ENCODE data around the gene RASGRF1. TPM values are rescaled to one million over a fixed set of nuclear protein-coding genes. Genes with fewer than 3 reads are reported as not detected.

Gene RASGRF1
- total RNA-seq, 1 experiment from 2014 or later, result not detected

- Histone ChIP-seq H3F3A (ENCODE audit: low read length, unreplicated experiment) (no peaks in the 10 kb centered on the region), H3K4me2 (ENCODE audit: low read length) (no peak overlapping the region), H3K4me1 (ENCODE audit: insufficient read depth, low read length) (peaks cover 9% of the 10 kb centered on the region), H3K27me3 (ENCODE audit: low read length) (no peaks in the 10 kb centered on the region), H3K79me2 (ENCODE audit: low read length) (no peaks in the 10 kb centered on the region), H2AFZ (ENCODE audit: low read length) (no peak overlapping the region), H3K9me3 (ENCODE audit: low read length) (no peaks in the 10 kb centered on the region), H3K9me2 (replicated peaks; ENCODE audit: low read length) (no peaks in the 10 kb centered on the region), H3K27ac (ENCODE audit: low read length) (no peak overlapping the region), H3K36me3 (ENCODE audit: low read depth, low read length) (no peaks in the 10 kb centered on the region), H3K9ac (ENCODE audit: low read length) (no peak overlapping the region), H4K20me1 (ENCODE audit: low read length) (no peaks in the 10 kb centered on the region), H3K4me3 (ENCODE audit: low read length) (no peak overlapping the region)
- no peak for TF ChIP-seq EZH2 (IDR thresholded peaks at IDR 0.05; ENCODE audit: low read length, unreplicated experiment)
- no peak for TF ChIP-seq EZH2phosphoT487 (IDR thresholded peaks at IDR 0.05; ENCODE audit: borderline replicate concordance, low read length)
- no peak for TF ChIP-seq CTCF (conservative IDR thresholded peaks at IDR 0.05; ENCODE audit: low read depth, low read length)
- BruUV-seq (replicated peaks), result no TSS peak
- DNase-seq (no peak), ATAC-seq (no peak)
- intact Hi-C loops (cut with micrococcal nuclease), result no loop called here
- POLR2A ChIA-PET (ENCODE audit: unreplicated experiment), result interaction anchor here (0.6 kb wide), 1 partner anchor 18 kb away, joined by 5 read pairs; no protein-coding TSS in a partner anchor
- CTCF ChIA-PET, result interaction anchor here (0.6 kb wide), 1 partner anchor 18 kb away, joined by 5 read pairs; no protein-coding TSS in a partner anchor
These were observed 122.5 kb downstream of the RASGRF1 start for GRCh38 chr15:78968114-78968513.

- H3K4me1 ChIP-seq (ENCODE audit: insufficient read depth, low read length), result no peaks in the 10 kb centered on the region
- no peak overlapping the region for H3K4me2 ChIP-seq (ENCODE audit: low read length)
- no peak for ATAC-seq
- POLR2A ChIA-PET (ENCODE audit: unreplicated experiment), result no interaction called here
- no peak for DNase-seq
- TF ChIP-seq EZH2phosphoT487 (IDR thresholded peaks at IDR 0.05; ENCODE audit: borderline replicate concordance, low read length) (no peak), EZH2 (IDR thresholded peaks at IDR 0.05; ENCODE audit: low read length, unreplicated experiment) (no peak), CTCF (conservative IDR thresholded peaks at IDR 0.05; ENCODE audit: low read depth, low read length) (no peak)
- BruUV-seq (replicated peaks), result no TSS peak
- CTCF ChIA-PET, result no interaction called here
- H2AFZ ChIP-seq (ENCODE audit: low read length), result no peak overlapping the region
- no peaks in the 10 kb centered on the region for H3K27me3 ChIP-seq (ENCODE audit: low read length)
- no peaks in the 10 kb centered on the region for H3K9me3 ChIP-seq (ENCODE audit: low read length)
- H4K20me1 ChIP-seq (ENCODE audit: low read length), result no peaks in the 10 kb centered on the region
- no peaks in the 10 kb centered on the region for H3K9me2 ChIP-seq (replicated peaks; ENCODE audit: low read length)
- no peaks in the 10 kb centered on the region for H3F3A ChIP-seq (ENCODE audit: low read length, unreplicated experiment)
- no peak overlapping the region for H3K9ac ChIP-seq (ENCODE audit: low read length)
- intact Hi-C loops (cut with micrococcal nuclease), result no loop called here
- no peak overlapping the region for H3K27ac ChIP-seq (ENCODE audit: low read length)
- H3K79me2 ChIP-seq (ENCODE audit: low read length), result no peaks in the 10 kb centered on the region
- H3K4me3 ChIP-seq (ENCODE audit: low read length), result no peak overlapping the region
- H3K36me3 ChIP-seq (ENCODE audit: low read depth, low read length), result no peaks in the 10 kb centered on the region
These were observed 130.3 kb downstream of the RASGRF1 start for GRCh38 chr15:78960308-78960707.

GRCh38 chr15:78959360-78959759 lies 131.2 kb downstream of the RASGRF1 start:
- Histone ChIP-seq H3F3A (ENCODE audit: low read length, unreplicated experiment) (no peaks in the 10 kb centered on the region), H3K4me2 (ENCODE audit: low read length) (no peak overlapping the region), H2AFZ (ENCODE audit: low read length) (no peak overlapping the region), H3K79me2 (ENCODE audit: low read length) (no peaks in the 10 kb centered on the region), H3K9me2 (replicated peaks; ENCODE audit: low read length) (no peaks in the 10 kb centered on the region), H3K27ac (ENCODE audit: low read length) (no peak overlapping the region), H3K4me3 (ENCODE audit: low read length) (no peak overlapping the region), H4K20me1 (ENCODE audit: low read length) (no peaks in the 10 kb centered on the region), H3K9me3 (ENCODE audit: low read length) (no peaks in the 10 kb centered on the region), H3K27me3 (ENCODE audit: low read length) (no peaks in the 10 kb centered on the region), H3K4me1 (ENCODE audit: insufficient read depth, low read length) (no peaks in the 10 kb centered on the region), H3K9ac (ENCODE audit: low read length) (no peak overlapping the region), H3K36me3 (ENCODE audit: low read depth, low read length) (no peaks in the 10 kb centered on the region)
- CTCF ChIA-PET, result no interaction called here
- ATAC-seq (no peak), DNase-seq (no peak)
- POLR2A ChIA-PET (ENCODE audit: unreplicated experiment), result interaction anchor here (0.7 kb wide), 1 partner anchor 152 kb away, joined by 9 read pairs; no protein-coding TSS in a partner anchor
- TF ChIP-seq EZH2phosphoT487 (IDR thresholded peaks at IDR 0.05; ENCODE audit: borderline replicate concordance, low read length) (no peak), EZH2 (IDR thresholded peaks at IDR 0.05; ENCODE audit: low read length, unreplicated experiment) (no peak), CTCF (conservative IDR thresholded peaks at IDR 0.05; ENCODE audit: low read depth, low read length) (no peak)
- BruUV-seq (replicated peaks), result no TSS peak
- intact Hi-C loops (cut with micrococcal nuclease), result no loop called here
